Smooth muscle cell (in vitro differentiated cells): Measurements from ENCODE around the gene FGD5. TPM values are rescaled to one million over a fixed set of nuclear protein-coding genes. Genes with fewer than 3 reads are reported as not detected.
A peak's percentile ranks its signal among the peaks of the same experiment; 100 is the strongest.

Experiments
- DNase-seq: peaks from one replicate; lab custom pipeline; 2025; ENCODE audit not compliant: unreplicated experiment; lab: John Stamatoyannopoulos, UW
- H2AFZ ChIP-seq: fragments of 200-600 bp; sonication (generic); 2 replicates; pipeline ENCODE4 v1.6.0; 2016; ENCODE audit warnings: antibody characterized with exemption, low read depth, mild to moderate bottlenecking
- H3F3A ChIP-seq: fragments of 200-600 bp; sonication (generic); 2 replicates; pipeline ENCODE4 v1.6.0; 2017; ENCODE audit warnings: antibody characterized with exemption, low read depth
- H3K27ac ChIP-seq: fragments of 200-600 bp; sonication (generic); 2 replicates; pipeline ENCODE4 v1.5.1; 2016; ENCODE audit warnings: low read depth, mild to moderate bottlenecking
- H3K27me3 ChIP-seq: fragments of 200-600 bp; sonication (generic); 2 replicates; pipeline ENCODE4 v1.6.1; 2016; ENCODE audit warnings: low read depth, mild to moderate bottlenecking
- H3K36me3 ChIP-seq: fragments of 200-600 bp; sonication (generic); 2 replicates; pipeline ENCODE4 v1.5.1; 2016; ENCODE audit warnings: low read depth
- H3K4me1 ChIP-seq: fragments of 200-600 bp; sonication (generic); 2 replicates; pipeline ENCODE4 v1.5.1; 2016; ENCODE audit warnings: low read depth
- H3K4me2 ChIP-seq: fragments of 200-600 bp; sonication (generic); 2 replicates; pipeline ENCODE4 v1.6.0; 2016; ENCODE audit warnings: mild to moderate bottlenecking
- H3K4me3 ChIP-seq: fragments of 200-600 bp; sonication (generic); 2 replicates; pipeline ENCODE4 v1.5.1; 2016; ENCODE audit warnings: mild to moderate bottlenecking
- H3K79me2 ChIP-seq: fragments of 200-600 bp; sonication (generic); 2 replicates; pipeline ENCODE4 v1.6.0; 2016; ENCODE audit warnings: low read depth, mild to moderate bottlenecking
- H3K9ac ChIP-seq: fragments of 200-600 bp; sonication (generic); 2 replicates; pipeline ENCODE4 v1.6.0; 2016; ENCODE audit warnings: low read depth
- H3K9me3 ChIP-seq: fragments of 200-600 bp; sonication (generic); replicated peaks from 2 replicates; pipeline ENCODE4 v1.5.1; 2016; ENCODE audit warnings: low read depth
- H4K20me1 ChIP-seq: fragments of 200-600 bp; sonication (generic); 2 replicates; pipeline ENCODE4 v1.6.0; 2016; ENCODE audit warnings: low read depth
- CTCF ChIP-seq: fragments of 200-600 bp; sonication (generic); IDR thresholded peaks from 2 replicates; pipeline ENCODE4 v1.5.1; 2017; ENCODE audit warnings: borderline replicate concordance, mild to moderate bottlenecking, antibody characterized with exemption; ENCODE audit not compliant: insufficient read depth, poor library complexity, severe bottlenecking
- WGBS: methylation state at CpG from one replicate; pipeline ENCODE4 v1.1.7; 2016; ENCODE audit warnings: low lambda C conversion rate; 5-methylcytosine and 5-hydroxymethylcytosine counted together
- polyA plus RNA-seq: library from polyadenylated mRNA; unstranded; fragments of >200 nt; fragmentation: Nextera tagmentation; extraction: Ambion mirVana; gene quantifications from 2 replicates; pipeline ENCODE4 v1.2.1, GENCODE V29; 2016
- total RNA-seq: library from RNA; depleted of rRNA; stranded (reverse); fragments of >200 nt; gene quantifications from 2 replicates; pipeline ENCODE4 v1.2.3, GENCODE V29; 2014

The FGD5 gene
- total and polyA plus RNA-seq, 2 experiments from 2014 or later, result 0.63 to 0.71 TPM

DNA sequence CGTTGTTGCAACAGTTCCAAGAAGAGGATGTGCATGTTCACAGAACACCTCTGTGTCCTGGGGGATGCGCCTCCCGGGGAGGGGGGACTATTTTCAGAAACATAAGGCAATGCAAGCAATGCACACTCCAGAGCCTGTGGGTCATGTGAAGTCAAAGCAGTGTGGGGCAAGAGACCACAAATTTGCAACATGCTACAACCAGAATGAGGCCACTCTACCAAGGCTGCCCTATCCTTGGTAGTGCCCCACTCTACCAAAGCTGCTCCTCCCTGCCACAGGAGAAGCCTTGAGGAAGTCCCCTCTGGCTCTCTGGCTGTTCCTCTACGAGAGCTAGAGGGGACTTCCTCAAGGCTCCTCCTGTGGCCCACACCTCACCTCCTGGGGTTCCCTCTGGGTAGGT is 120.2 kb downstream of the FGD5 start:
- no peak for TF ChIP-seq CTCF
- no peaks in the 10 kb centered on the region for H3K4me1 ChIP-seq
- DNase-seq, result no peak
- H3K9me3 ChIP-seq, result no peaks in the 10 kb centered on the region
- no peak overlapping the region for H3K4me2 ChIP-seq
- H3K79me2 ChIP-seq, result peaks cover 10% of the 10 kb centered on the region
- no peak overlapping the region for H2AFZ ChIP-seq
- no peaks in the 10 kb centered on the region for H3K36me3 ChIP-seq
- no peaks in the 10 kb centered on the region for H3K27me3 ChIP-seq
- 96% methylated on average over 4 of the region's 4 CpGs for WGBS
- no peak overlapping the region for H3K9ac ChIP-seq
- peaks cover 6% of the 10 kb centered on the region for H3F3A ChIP-seq
- H3K4me3 ChIP-seq, result no peak overlapping the region
- peaks cover 20% of the 10 kb centered on the region for H4K20me1 ChIP-seq
- H3K27ac ChIP-seq, result no peak overlapping the region

GRCh38 chr3:14941871-14942270 is 123.1 kb downstream of the FGD5 start:
- no peak overlapping the region for H3K27ac ChIP-seq
- no peaks in the 10 kb centered on the region for H3K27me3 ChIP-seq
- peaks cover 40% of the 10 kb centered on the region for H4K20me1 ChIP-seq
- peaks cover 12% of the 10 kb centered on the region for H3K4me1 ChIP-seq
- no peak for DNase-seq
- H3K79me2 ChIP-seq, result peaks cover 39% of the 10 kb centered on the region
- WGBS, result 93% methylated on average over 1 of the region's 1 CpG
- H2AFZ ChIP-seq, result no peak overlapping the region
- peaks cover 6% of the 10 kb centered on the region for H3F3A ChIP-seq
- H3K36me3 ChIP-seq, result no peaks in the 10 kb centered on the region
- H3K4me3 ChIP-seq, result no peak overlapping the region
- no peak for TF ChIP-seq CTCF
- no peaks in the 10 kb centered on the region for H3K9me3 ChIP-seq
- no peak overlapping the region for H3K9ac ChIP-seq
- no peak overlapping the region for H3K4me2 ChIP-seq

DNA sequence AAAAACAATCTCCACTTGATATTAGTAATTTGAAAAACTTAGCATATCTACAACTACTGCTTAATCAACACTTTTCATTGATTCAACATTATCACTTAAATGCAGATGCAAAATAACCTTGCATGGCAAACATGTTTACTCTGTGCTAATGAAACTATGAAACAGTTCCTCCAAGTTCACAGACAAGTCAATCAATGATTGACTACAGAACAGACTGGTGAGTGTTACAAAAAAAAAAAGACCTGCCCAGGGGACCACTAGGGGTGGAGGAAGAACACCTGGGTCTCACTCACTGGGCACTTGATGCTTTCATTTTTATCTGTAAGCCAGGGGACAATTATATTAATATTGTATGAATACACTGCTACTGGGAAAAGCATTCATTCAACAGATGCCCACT is 124.3 kb downstream of the FGD5 start:
- Histone ChIP-seq H3F3A (peaks cover 6% of the 10 kb centered on the region), H4K20me1 (peaks cover 40% of the 10 kb centered on the region), H3K9ac (no peak overlapping the region), H2AFZ (no peak overlapping the region), H3K4me2 (no peak overlapping the region), H3K36me3 (no peaks in the 10 kb centered on the region), H3K9me3 (no peaks in the 10 kb centered on the region), H3K27ac (no peak overlapping the region), H3K4me3 (no peak overlapping the region), H3K79me2 (peaks cover 39% of the 10 kb centered on the region), H3K4me1 (peaks cover 12% of the 10 kb centered on the region), H3K27me3 (no peaks in the 10 kb centered on the region)
- TF ChIP-seq CTCF, result no peak
- DNase-seq, result no peak

DNA sequence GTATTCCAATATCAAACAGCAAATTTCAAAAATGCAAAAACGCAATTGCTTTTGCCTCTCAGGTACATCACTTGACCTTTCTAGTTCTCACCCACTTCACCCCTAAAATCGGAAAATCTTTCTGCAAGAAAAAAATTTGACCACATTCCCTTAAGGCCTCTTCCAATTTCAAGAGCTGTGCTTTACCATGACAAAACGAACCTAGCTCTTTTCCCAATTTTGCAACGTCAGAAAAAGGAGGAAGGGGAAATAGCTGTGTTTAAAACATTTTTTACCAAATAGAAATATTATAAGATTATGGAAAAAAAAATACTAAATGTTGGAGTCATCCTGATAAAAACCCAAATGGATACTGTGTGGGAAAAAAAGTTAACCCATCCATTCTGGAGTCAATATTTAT is 127.5 kb downstream of the FGD5 start:
- Histone ChIP-seq H3K4me3 (peak overlapping the region; percentile 84), H3K79me2 (peaks cover 67% of the 10 kb centered on the region), H4K20me1 (peaks cover 51% of the 10 kb centered on the region), H3K27ac (peak overlapping the region; percentile 97), H3K27me3 (no peaks in the 10 kb centered on the region), H3F3A (peaks cover 6% of the 10 kb centered on the region), H3K36me3 (no peaks in the 10 kb centered on the region), H3K4me1 (peaks cover 23% of the 10 kb centered on the region), H3K4me2 (peak overlapping the region; percentile 89), H3K9me3 (no peaks in the 10 kb centered on the region), H3K9ac (peak overlapping the region; percentile 87), H2AFZ (no peak overlapping the region)
- no peak for DNase-seq
- no peak for TF ChIP-seq CTCF
- WGBS, result 31% methylated on average over 4 of the region's 4 CpGs
